Progenitor cell of endocrine pancreas (in vitro differentiated cells): ENCODE results near the gene SHISA8. TPM values are rescaled to one million over a fixed set of nuclear protein-coding genes. Genes with fewer than 3 reads are reported as not detected.

Source experiments
- DNase-seq: peaks from one replicate; pipeline ENCODE4 v3.0.0; 2021; ENCODE audit warnings: low spot score; ENCODE audit not compliant: unreplicated experiment
- H3K27ac Mint-ChIP-seq: 2 replicates; pipeline ENCODE4 v1.8.0; 2021; ENCODE audit warnings: mild to moderate bottlenecking, moderate library complexity, mixed read lengths
- H3K27me3 Mint-ChIP-seq: 2 replicates; pipeline ENCODE4 v1.8.0; 2021; ENCODE audit warnings: mixed read lengths
- H3K36me3 Mint-ChIP-seq: 2 replicates; pipeline ENCODE4 v1.8.0; 2022; ENCODE audit warnings: mixed read lengths; ENCODE audit not compliant: insufficient read depth
- H3K4me1 Mint-ChIP-seq: 2 replicates; pipeline ENCODE4 v1.8.0; 2021; ENCODE audit warnings: low read depth, mixed read lengths
- H3K4me3 Mint-ChIP-seq: 2 replicates; pipeline ENCODE4 v1.8.0; 2021; ENCODE audit warnings: low read depth, mild to moderate bottlenecking, moderate library complexity, mixed read lengths
- H3K9me3 Mint-ChIP-seq: 2 replicates; pipeline ENCODE4 v1.8.0; 2021; ENCODE audit warnings: low read depth, mixed read lengths
- CTCF ChIP-seq: fragments of 200-600 bp; sonication (generic); IDR thresholded peaks from one replicate; pipeline ENCODE4 v1.5.0; 2021; ENCODE audit warnings: antibody characterized with exemption, mild to moderate bottlenecking; ENCODE audit not compliant: unreplicated experiment
- total RNA-seq: library from RNA; stranded (reverse); gene quantifications from 2 replicates; pipeline ENCODE4 v1.2.1, GENCODE V29; 2021

SHISA8 gene
- total RNA-seq, 1 donor from 2014 or later: not detected

DNA sequence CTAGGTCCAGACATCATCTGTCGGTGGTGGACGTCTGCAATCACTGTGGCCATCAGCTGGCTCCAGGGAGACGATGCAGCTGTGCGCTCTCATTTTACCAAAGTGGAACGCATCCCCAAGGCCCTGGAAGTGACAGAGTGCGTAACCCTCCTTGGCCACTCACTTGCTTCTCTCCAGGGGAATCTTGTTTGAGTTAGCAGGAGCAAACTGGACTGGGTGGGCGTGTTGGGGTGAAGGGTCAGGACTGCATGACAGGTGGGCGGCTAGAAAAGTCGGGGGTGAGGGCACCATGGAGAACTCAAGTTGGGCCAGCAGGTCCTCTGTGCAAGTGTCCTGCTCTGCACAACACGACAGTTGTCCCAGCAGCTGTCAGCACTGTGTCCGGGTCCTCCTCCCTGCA, 16.2 kb downstream of the SHISA8 start:
- Mint-ChIP-seq H3K4me1 (no peaks in the 10 kb centered on the region), H3K9me3 (no peaks in the 10 kb centered on the region), H3K36me3 (peaks cover 6% of the 10 kb centered on the region), H3K27me3 (no peaks in the 10 kb centered on the region), H3K4me3 (no peak overlapping the region), H3K27ac (no peak overlapping the region)
- no peak for TF ChIP-seq CTCF
- no peak for DNase-seq

DNA sequence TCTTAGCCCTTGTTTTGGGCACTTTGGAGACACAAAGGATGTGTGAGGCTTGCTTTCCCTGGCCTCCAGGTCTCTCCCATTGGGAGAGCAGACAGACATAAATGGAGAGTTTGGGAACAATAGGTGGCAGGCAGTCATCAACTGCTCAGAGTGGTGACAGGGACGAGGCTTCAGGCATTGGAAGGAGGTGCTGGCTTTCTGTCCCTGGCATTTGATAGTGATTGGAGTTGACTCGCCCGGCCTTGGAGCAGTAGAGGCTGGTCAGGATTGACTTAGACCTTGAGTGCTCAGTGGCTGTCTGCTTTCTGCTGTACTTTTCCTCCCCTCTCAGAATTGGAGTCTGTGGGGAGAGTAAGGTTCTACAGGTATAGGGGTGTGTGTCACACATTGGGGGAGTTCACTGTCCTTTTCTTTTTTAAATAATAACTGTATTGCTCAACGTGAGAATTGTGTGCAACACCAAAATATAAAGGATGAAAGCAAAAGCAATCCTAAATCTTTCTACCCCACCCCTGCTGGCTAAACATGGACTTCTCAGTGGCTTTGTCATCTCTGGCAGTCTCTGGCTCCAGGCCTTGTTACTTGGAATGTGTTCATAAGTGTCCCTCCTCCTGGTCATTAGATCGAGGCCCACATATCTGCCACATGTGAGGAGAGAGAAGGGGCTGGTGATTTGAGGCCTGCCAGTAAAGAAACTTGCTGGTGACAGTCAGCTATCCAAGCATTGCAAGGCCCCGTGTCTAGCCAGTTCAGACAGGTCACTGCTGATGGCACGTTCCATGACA, 21.1 kb downstream of the SHISA8 start:
- no peak for DNase-seq
- Mint-ChIP-seq H3K27ac (no peak overlapping the region), H3K4me3 (no peak overlapping the region), H3K36me3 (peaks cover 21% of the 10 kb centered on the region), H3K4me1 (no peaks in the 10 kb centered on the region), H3K27me3 (no peaks in the 10 kb centered on the region), H3K9me3 (no peaks in the 10 kb centered on the region)
- no peak for TF ChIP-seq CTCF

DNA sequence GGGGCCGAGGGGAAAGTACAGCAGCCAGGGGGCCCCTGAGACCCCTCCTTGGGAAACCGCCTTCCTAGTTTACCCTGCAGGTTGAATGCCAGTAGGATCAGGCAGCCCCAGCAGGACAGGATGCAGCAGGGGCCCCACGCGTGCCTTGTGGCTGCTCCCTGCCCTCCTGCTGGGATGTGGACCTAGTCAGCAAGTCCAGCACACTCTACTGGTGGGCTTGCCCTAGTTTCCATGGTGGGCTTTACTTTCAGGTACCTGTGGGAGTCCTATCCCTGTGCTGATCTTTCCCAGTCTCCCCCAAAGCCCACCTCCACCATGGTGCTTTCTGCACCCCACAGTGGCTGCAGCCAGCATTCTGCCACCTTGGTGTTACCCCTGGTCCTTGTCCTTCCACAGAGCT, 22.2 kb downstream of the SHISA8 start:
- H3K36me3 Mint-ChIP-seq: peaks cover 21% of the 10 kb centered on the region

DNA sequence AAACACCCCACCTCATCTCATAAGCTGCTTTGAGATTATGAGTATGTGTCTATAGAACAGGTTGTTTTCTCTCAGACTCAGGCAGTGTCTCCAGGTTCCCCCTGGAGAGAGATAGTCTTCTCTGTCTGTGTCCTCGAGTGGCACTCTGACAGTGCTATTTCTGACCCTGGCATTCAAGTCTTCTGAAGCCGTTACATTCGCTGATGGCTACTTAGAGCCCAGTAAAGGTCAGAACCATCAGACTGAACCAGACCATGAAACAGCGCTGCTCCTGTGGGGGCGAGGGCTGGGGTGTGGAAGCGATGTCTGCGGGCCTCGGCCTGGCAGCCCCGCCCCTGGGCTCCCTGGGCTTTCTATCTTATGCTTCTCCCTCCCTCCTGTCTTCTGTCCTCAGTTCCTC, 23.5 kb downstream of the SHISA8 start:
- H3K36me3 Mint-ChIP-seq: peaks cover 30% of the 10 kb centered on the region
- H3K4me1 Mint-ChIP-seq: no peaks in the 10 kb centered on the region
- no peak for DNase-seq
- no peak overlapping the region for H3K4me3 Mint-ChIP-seq
- TF ChIP-seq CTCF: no peak
- H3K27me3 Mint-ChIP-seq: no peaks in the 10 kb centered on the region
- no peaks in the 10 kb centered on the region for H3K9me3 Mint-ChIP-seq
- H3K27ac Mint-ChIP-seq: no peak overlapping the region

More for the DNA sequence above, 22.2 kb downstream of the SHISA8 start:
- H3K4me1 Mint-ChIP-seq: no peaks in the 10 kb centered on the region
- H3K9me3 Mint-ChIP-seq: no peaks in the 10 kb centered on the region
- no peak for DNase-seq
- H3K27me3 Mint-ChIP-seq: no peaks in the 10 kb centered on the region
- H3K27ac Mint-ChIP-seq: no peak overlapping the region
- no peak for TF ChIP-seq CTCF
- H3K4me3 Mint-ChIP-seq: no peak overlapping the region

GRCh38 chr22:41888627-41889200, 26.2 kb downstream of the SHISA8 start:
- no peak overlapping the region for H3K27ac Mint-ChIP-seq
- no peak overlapping the region for H3K4me3 Mint-ChIP-seq
- DNase-seq: no peak
- no peak for TF ChIP-seq CTCF
- H3K27me3 Mint-ChIP-seq: no peaks in the 10 kb centered on the region
- H3K36me3 Mint-ChIP-seq: peaks cover 36% of the 10 kb centered on the region
- H3K9me3 Mint-ChIP-seq: no peaks in the 10 kb centered on the region
- no peaks in the 10 kb centered on the region for H3K4me1 Mint-ChIP-seq
